Left renal cortex interstitium (tissue), 4 donors: Measurements from ENCODE around the gene MME. TPM values are rescaled to one million over a fixed set of nuclear protein-coding genes. Genes with fewer than 3 reads are reported as not detected.

ENCODE experiments used
- DNase-seq, 4 donors: peaks; one replicate each; pipeline ENCODE4 v3.0.0-alpha.2; 2013; ENCODE audit warnings: low read depth in 4 of 4, low spot score in 2 of 4, missing footprints in 1 of 4
- polyA plus RNA-seq, 4 donors: library from polyadenylated mRNA; unstranded; fragments of 120-200 nt; gene quantifications; one replicate each; pipeline ENCODE4 v1.2.1, GENCODE V29; 2013; ENCODE audit not compliant: insufficient read length in 4 of 4

Gene MME
- polyA plus RNA-seq, 4 donors: 374 to 466 (median 405) TPM

DNA sequence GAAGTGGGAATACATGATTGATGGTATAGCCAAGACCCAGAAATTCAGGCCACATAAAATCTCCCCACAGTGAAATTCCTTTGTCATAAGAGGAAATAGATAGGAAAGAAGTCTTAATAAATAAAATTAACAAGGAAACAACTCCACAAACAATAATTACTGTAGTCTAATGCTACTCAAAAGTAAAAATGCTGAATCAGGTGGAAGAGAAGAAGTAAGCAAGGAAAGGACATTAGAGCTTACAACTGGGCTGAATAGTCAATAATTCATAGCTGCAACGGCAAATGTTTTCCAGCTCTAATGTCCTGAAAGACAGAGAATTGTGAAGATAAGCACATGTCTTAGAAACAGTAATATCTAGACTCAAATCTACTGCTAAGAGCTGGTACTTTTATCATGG is 149.0 kb downstream of the MME start:
- DNase-seq: no peak

- no peak for DNase-seq
Measured at GRCh38 chr3:155230382-155230781, 150.3 kb downstream of the MME start.

- no peak for DNase-seq
Measured at GRCh38 chr3:155231792-155232191, 151.7 kb downstream of the MME start.

- no peak for DNase-seq
Measured at GRCh38 chr3:155232605-155233004, 152.5 kb downstream of the MME start.

DNA sequence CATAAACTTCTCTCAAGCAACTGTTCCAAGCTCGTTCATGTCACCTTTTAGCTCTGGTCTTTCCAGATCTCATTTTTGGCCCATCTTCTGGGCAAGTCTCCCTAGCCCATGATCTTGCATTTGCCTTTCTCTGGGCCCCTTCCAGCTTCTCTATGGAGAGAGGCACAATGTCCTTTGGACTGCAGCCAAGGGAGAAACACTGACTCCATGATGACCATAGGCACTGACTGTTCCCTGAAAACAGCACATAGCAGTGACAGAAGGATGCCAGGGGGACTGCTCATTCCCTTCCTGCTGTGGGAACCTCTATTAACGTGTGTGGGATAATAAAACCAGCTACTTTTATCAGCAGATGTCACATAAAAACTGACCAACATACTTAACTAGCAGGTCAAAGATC is 153.1 kb downstream of the MME start:
- DNase-seq: no peak

Other genes with a start within 250 kb of the MME start
- 1 to 10 TPM in 3 of 4 donors, under 1 TPM in 1; 0.93 to 3.7 (median 2.3) TPM for gene STRIT1, start 213.4 kb downstream of the MME start, polyA plus RNA-seq